Measurements from ENCODE around the gene MED25. TPM values are rescaled to one million over a fixed set of nuclear protein-coding genes. Genes with fewer than 3 reads are reported as not detected.

MED25 gene
- total RNA-seq, 1 donor from 2014 or later: 72.2 TPM

GRCh38 chr19:49857061-49857837 is 39.2 kb downstream of the MED25 start:
- DNase-seq (ENCODE audit: low read depth) (no peak), FAIRE-seq (no peak)

GRCh38 chr19:49857838-49858087 is 39.7 kb downstream of the MED25 start:
- H3K9me3 Mint-ChIP-seq (ENCODE audit: unreplicated experiment): no peaks in the 10 kb centered on the region
- Histone ChIP-seq H3K4me1 (ENCODE audit: insufficient read depth, low read length) (peaks cover 38% of the 10 kb centered on the region), H3K9me3 (ENCODE audit: insufficient read depth, low read depth, low read length) (no peaks in the 10 kb centered on the region), H4K20me1 (ENCODE audit: insufficient read depth, low read length) (peaks cover 75% of the 10 kb centered on the region), H3K27ac (ENCODE audit: low read depth, low read length) (no peak overlapping the region), H3K4me2 (ENCODE audit: low read length) (no peak overlapping the region), H3K79me2 (ENCODE audit: insufficient read depth, low read length) (peaks cover 46% of the 10 kb centered on the region), H3K9ac (ENCODE audit: low read length) (no peak overlapping the region), H3K4me3 (ENCODE audit: insufficient read depth, low read depth, low read length) (no peak overlapping the region), H3K36me3 (ENCODE audit: insufficient read depth, low read length) (peaks cover 2% of the 10 kb centered on the region), H2AFZ (ENCODE audit: low read depth, low read length) (no peak overlapping the region), H3K27me3 (ENCODE audit: insufficient read depth, low read length) (no peaks in the 10 kb centered on the region)
- DNase-seq (ENCODE audit: low read depth): no peak
- no peak overlapping the region for H3K4me3 Mint-ChIP-seq (ENCODE audit: unreplicated experiment)
- H3K36me3 Mint-ChIP-seq (ENCODE audit: low read depth, unreplicated experiment): peaks cover 5% of the 10 kb centered on the region
- H3K27me3 Mint-ChIP-seq (ENCODE audit: low read depth, unreplicated experiment): no peaks in the 10 kb centered on the region
- TF ChIP-seq CTCF (IDR thresholded peaks at IDR 0.05; ENCODE audit: insufficient read depth, low read depth, low read length): no peak
- no peak for TF ChIP-seq EZH2 (IDR thresholded peaks at IDR 0.05; ENCODE audit: insufficient read depth, low read length)
- FAIRE-seq: no peak
- peaks cover 13% of the 10 kb centered on the region for H3K4me1 Mint-ChIP-seq (ENCODE audit: low read depth, unreplicated experiment)
- H3K27ac Mint-ChIP-seq (ENCODE audit: unreplicated experiment): no peak overlapping the region

More at GRCh38 chr19:49857061-49857837, 39.2 kb downstream of the MED25 start:
- H3K27ac ChIP-seq (ENCODE audit: low read depth, low read length): no peak overlapping the region
- H3K27ac Mint-ChIP-seq (ENCODE audit: unreplicated experiment): no peak overlapping the region
- peaks cover 43% of the 10 kb centered on the region for H3K4me1 ChIP-seq (ENCODE audit: insufficient read depth, low read length)
- no peak overlapping the region for H3K9ac ChIP-seq (ENCODE audit: low read length)
- H3K79me2 ChIP-seq (ENCODE audit: insufficient read depth, low read length): peaks cover 48% of the 10 kb centered on the region
- peaks cover 80% of the 10 kb centered on the region for H4K20me1 ChIP-seq (ENCODE audit: insufficient read depth, low read length)
- H3K4me3 Mint-ChIP-seq (ENCODE audit: unreplicated experiment): no peak overlapping the region
- H3K4me1 Mint-ChIP-seq (ENCODE audit: low read depth, unreplicated experiment): peaks cover 18% of the 10 kb centered on the region
- no peaks in the 10 kb centered on the region for H3K9me3 ChIP-seq (ENCODE audit: insufficient read depth, low read depth, low read length)
- H3K4me2 ChIP-seq (ENCODE audit: low read length): no peak overlapping the region
- H3K36me3 ChIP-seq (ENCODE audit: insufficient read depth, low read length): no peaks in the 10 kb centered on the region
- peaks cover 5% of the 10 kb centered on the region for H3K36me3 Mint-ChIP-seq (ENCODE audit: low read depth, unreplicated experiment)
- H3K4me3 ChIP-seq (ENCODE audit: insufficient read depth, low read depth, low read length): no peak overlapping the region
- peaks cover under 1% of the 10 kb centered on the region for H3K9me3 Mint-ChIP-seq (ENCODE audit: unreplicated experiment)
- no peaks in the 10 kb centered on the region for H3K27me3 ChIP-seq (ENCODE audit: insufficient read depth, low read length)
- no peak for TF ChIP-seq EZH2 (IDR thresholded peaks at IDR 0.05; ENCODE audit: insufficient read depth, low read length)
- TF ChIP-seq CTCF (IDR thresholded peaks at IDR 0.05; ENCODE audit: insufficient read depth, low read depth, low read length): no peak
- H2AFZ ChIP-seq (ENCODE audit: low read depth, low read length): no peak overlapping the region
- H3K27me3 Mint-ChIP-seq (ENCODE audit: low read depth, unreplicated experiment): no peaks in the 10 kb centered on the region
